GM12872 (cell line): ENCODE measurements around the gene NNT.

Experiments
- CTCF ChIP-seq: IDR thresholded peaks from 3 replicates; pipeline ENCODE4 v1.5.1; 2011; ENCODE audit warnings: low read depth, mild to moderate bottlenecking, low read length, moderate library complexity; ENCODE audit not compliant: insufficient read depth

The NNT gene

GRCh38 chr5:43589310-43589709 lies 13.7 kb upstream of the NNT start:
- TF ChIP-seq CTCF, result no peak

GRCh38 chr5:43590700-43591099 lies 12.3 kb upstream of the NNT start:
- no peak for TF ChIP-seq CTCF

GRCh38 chr5:43592363-43592762 lies 10.6 kb upstream of the NNT start:
- no peak for TF ChIP-seq CTCF

GRCh38 chr5:43601454-43602260 lies 1.3 kb upstream of the NNT start:
- TF ChIP-seq CTCF, result no peak

- TF ChIP-seq CTCF, result no peak
Measured at GRCh38 chr5:43603344-43604217, 601 bp downstream of the NNT start.

GRCh38 chr5:43604699-43605098 lies 1.7 kb downstream of the NNT start:
- no peak for TF ChIP-seq CTCF

- TF ChIP-seq CTCF, result no peak
Measured at GRCh38 chr5:43606351-43606750, 3.4 kb downstream of the NNT start.
